Measurements from ENCODE around the gene RAB5A.
"Not testable (repeated sequence)": the region's sequence is repeated elsewhere in the genome, so short reads cannot be mapped to it uniquely, and the experiment has no call there.

Gene RAB5A, protein sequence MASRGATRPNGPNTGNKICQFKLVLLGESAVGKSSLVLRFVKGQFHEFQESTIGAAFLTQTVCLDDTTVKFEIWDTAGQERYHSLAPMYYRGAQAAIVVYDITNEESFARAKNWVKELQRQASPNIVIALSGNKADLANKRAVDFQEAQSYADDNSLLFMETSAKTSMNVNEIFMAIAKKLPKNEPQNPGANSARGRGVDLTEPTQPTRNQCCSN

GRCh38 chr3:19946832-19947548, at the start of gene RAB5A:
Gene RAB5A (plus strand): TSS chr3:19947097. CDS start chr3:19950899, 3,802 bp downstream.
- peak; percentile 91 to 92 for DNase-seq

DNA sequence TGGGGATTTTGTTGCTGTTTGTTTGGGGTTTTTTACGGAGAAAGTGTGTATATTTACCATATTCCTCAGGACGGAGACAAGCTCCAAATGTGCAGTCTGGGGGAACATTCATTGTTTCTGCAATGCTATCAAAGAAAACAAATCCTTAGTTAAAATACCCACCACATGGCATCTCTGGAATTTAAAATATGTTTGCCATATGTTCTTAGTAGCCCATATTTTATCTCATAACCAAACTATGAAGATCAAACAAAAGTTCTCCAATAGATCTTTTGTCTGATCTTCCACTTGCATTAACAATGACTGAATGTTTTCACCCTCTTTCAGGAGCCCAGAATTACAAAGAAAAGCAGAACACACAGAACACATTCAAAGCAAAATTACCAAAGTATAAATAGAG, 48.2 kb upstream of the RAB5A start:
- DNase-seq: no peak

DNA sequence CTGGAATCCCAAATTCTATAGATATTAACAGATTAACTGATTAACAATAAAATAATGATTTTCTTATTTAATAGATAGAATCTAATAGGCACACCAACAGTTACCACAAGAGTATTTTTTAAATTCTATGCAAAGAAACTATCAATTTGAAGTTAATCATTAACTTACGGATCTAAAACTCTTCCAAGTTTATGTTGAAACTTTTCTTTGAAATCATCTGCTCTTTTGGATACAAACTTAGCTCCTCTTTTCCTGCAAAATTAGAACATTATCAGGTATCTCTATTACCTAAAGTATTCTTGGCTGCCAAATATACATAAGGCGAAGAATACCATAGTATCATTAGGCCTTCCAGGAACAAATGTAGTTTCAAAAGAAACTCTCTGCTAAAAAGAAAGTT, 47.6 kb upstream of the RAB5A start:
- DNase-seq: no peak

DNA sequence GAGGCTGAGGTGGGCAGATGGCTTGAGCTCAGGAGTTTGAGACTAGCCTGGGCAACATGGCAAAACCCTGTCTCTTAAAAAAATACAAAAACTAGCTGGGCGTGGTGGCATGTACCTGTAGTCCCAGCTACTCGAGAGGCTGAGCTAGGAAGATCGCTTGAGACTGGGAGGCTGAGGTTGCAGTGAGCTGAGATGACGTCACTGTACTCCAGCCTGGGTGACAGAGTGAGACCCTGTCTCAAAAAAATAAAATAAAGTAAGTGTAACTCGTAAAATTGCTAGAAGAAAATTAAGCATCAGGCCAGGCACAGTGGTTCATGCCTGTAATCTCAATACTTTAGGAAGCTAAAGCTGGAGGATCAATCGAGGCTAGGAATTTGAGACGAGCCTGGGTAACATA, 47.1 kb upstream of the RAB5A start:
- not testable (repeated sequence) for DNase-seq

- DNase-seq: no peak
Observed at GRCh38 chr3:19901337-19901736, 45.6 kb upstream of the RAB5A start.

DNA sequence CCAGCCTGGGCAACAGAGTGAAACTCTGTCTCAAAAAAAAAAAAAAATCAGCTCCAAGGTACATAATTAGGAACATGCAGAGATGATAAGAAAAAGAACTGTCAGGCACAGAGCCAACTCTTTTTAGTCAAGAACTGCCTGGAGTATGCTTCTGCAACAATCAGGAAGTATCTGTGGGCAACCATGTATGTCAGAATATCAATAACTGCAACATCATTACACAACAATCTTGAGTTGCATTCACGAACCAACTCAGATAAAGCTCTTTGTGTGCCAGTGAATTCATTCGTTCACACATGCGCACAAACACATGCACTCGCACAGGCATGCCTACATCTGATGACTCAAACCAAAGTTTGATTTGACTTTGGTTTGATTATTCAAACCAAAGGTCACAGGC, 45.0 kb upstream of the RAB5A start:
- DNase-seq: no peak

- no peak for DNase-seq
Observed at GRCh38 chr3:19903649-19904048, 43.2 kb upstream of the RAB5A start.

GRCh38 chr3:19907523-19907922, 39.4 kb upstream of the RAB5A start:
- DNase-seq: no peak

GRCh38 chr3:19911452-19911851, 35.4 kb upstream of the RAB5A start:
- DNase-seq: no peak

DNA sequence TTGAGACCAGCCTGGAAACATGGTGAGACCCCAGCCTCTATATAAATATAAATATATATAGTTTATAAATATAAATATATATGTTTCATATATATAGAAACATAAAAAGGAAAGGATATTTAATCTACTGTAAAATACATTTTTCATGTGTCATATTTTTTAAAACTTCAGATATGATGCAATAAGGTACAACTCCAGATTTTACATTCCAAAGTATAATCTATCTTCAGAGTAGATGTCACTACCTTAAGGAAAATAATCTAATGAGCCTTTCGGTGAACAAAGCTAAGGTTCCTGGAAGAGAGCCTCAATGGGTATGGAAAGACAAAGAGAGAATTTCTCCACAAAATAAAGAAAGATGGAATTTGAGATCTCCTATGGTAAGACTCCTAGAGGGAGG, 29.7 kb upstream of the RAB5A start:
- DNase-seq: no peak

DNA sequence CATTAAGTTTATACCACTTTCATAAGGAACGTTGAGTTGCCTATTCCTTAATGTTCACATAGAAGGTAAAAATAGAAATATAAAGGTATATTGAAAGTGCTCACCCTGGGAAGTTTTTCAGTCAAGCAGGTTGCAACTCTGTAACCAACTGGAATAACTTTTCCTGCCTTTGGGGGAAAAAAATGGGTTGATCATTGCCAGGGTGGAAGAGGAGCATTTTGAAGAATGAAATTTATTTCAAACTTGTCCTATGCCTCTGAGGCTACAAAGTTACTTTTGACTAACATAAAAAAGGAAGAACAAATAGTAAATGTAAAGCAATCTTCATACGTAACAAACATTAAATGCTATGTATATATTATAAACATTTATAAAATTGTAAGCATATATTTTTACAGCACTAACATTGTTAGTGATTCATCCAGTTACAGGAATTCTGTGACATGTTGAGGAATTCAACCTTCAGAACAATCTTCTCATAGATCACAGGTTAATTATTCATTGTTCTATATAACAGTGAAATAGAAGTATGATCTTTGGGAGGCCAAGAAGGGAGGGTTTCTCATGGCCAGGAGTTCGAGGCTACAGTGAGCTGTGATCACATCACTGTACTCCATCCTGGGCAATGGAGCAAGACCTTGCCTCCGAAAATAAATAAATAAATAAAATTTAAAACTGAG, 26.4 kb upstream of the RAB5A start:
- no peak for DNase-seq

- DNase-seq: peak in 1 of 2 donors; percentile 13
Observed at GRCh38 chr3:19931180-19931692, 15.7 kb upstream of the RAB5A start.

DNA sequence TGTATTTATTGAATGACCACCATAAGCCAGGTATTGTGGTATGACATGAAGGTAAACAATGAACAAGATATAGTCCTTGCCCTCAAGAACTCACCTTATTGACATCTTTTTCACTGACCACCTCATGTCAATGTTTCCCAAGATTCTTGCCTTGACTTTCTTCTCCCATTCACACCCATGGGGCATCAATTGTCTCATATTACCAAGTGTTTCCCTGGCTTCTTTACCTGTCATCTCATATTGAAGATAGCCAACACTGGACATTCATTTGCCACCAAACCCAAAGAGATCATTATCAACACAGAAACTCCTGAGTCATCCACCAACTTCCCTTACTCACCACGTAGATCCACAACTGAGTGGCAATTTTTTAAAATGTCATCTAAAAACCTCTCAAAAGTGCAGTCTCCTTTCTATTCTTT, 15.1 kb upstream of the RAB5A start:
- DNase-seq: no peak

- DNase-seq: no peak
Observed at GRCh38 chr3:19932422-19932821, 14.5 kb upstream of the RAB5A start.

- DNase-seq: no peak
Observed at GRCh38 chr3:19934098-19934566, 12.8 kb upstream of the RAB5A start, which contains the start of gene EFHB. Gene EFHB (minus strand): TSS chr3:19934217. CDS start chr3:19934018, 199 bp downstream.

DNA sequence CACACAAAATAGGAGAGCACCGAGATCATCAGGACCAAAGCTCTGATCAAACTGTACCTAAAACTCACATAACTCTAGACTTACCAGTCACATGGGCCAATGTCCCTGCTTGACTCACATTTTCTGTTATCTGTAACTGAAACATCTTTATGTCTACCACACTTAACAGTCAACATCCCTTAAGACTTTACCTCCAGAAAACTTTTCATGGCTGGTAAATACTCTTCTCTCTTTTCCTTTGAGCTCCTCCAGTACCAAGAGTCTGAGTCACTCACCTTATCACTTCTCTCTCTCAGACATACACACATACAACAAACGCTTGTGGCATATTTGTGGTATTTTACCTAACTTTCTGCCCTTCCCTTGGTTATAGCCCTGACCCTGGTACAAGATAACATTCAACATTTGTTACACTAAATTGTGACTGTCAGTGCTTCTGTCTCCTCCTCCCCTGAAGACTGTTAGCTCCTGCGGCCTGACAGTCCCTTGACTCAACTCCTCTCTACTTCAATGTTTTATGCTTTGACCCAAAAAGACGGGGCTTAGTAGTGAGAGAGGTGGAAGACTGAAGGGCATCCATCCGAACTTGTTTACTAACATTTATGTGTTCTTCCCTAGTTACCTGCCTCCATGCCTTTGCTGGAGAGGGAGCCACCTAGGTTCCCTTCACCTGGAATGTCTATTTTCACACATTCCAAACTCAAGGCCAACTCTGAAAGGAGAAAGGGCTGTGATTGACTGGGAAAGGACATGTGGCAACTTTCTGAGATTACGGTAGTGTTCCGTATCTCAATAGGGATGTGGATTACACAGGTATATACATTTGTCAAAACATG, 9.2 kb upstream of the RAB5A start:
- DNase-seq: no peak

- DNase-seq: no peak
Observed at GRCh38 chr3:19938295-19938627, 8.6 kb upstream of the RAB5A start.

GRCh38 chr3:19940643-19941042, 6.3 kb upstream of the RAB5A start:
- no peak for DNase-seq

DNA sequence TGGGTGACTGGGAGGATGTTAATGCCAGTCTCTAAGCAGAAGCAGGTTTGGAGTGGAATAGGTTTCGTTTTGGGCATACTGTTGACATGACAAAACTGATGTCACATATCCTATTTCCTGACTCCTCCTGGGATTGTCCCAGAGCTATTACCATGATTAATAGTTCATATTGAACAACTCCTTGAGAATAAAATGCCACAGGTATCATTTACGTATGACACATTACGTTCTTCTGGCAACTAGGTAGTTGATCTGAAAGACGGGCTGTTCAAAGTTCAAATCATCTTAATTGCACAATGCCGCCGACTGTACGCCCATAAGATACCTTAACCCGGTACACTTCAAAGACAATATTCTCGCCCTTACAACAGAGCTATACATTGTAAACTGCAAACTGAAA, 1.4 kb upstream of the RAB5A start:
- no peak for DNase-seq

GRCh38 chr3:19945969-19946831, 697 bp upstream of the RAB5A start:
- DNase-seq: no peak

GRCh38 chr3:19947549-19948225, 790 bp downstream of the RAB5A start:
- DNase-seq: peak in 1 of 2 donors; percentile 25

Measured in stimulated activated CD4-positive, alpha-beta T cell treated with anti-CD3 and anti-CD28 coated beads, Interleukin-2, amount 100 ng/mL, for 48 hours (primary cell).